Choroid plexus epithelial cell (primary cell): ENCODE measurements around the gene DNAJC1.
A peak's percentile ranks its signal among the peaks of the same experiment; 100 is the strongest.

Source experiments
- DNase-seq: peaks from one replicate; pipeline ENCODE4 v3.0.0-alpha.2; 2010; ENCODE audit warnings: low read depth
- H3K4me3 ChIP-seq: 2 replicates; pipeline ENCODE4 v1.5.1; 2011; ENCODE audit warnings: low read depth, mild to moderate bottlenecking, control low read depth, low read length, moderate library complexity
- CTCF ChIP-seq: conservative IDR thresholded peaks from 2 replicates; pipeline ENCODE4 v1.5.1; 2011; ENCODE audit warnings: low read depth, mild to moderate bottlenecking, control low read depth, inconsistent platforms, low read length, moderate library complexity

Gene DNAJC1

GRCh38 chr10:21814866-21815265 is 188.7 kb downstream of the DNAJC1 start:
- no peak for TF ChIP-seq CTCF
- DNase-seq: no peak
- H3K4me3 ChIP-seq: no peak overlapping the region

GRCh38 chr10:21813946-21814345 is 189.6 kb downstream of the DNAJC1 start:
- TF ChIP-seq CTCF: no peak
- H3K4me3 ChIP-seq: no peak overlapping the region
- no peak for DNase-seq

GRCh38 chr10:21811245-21811585 is 192.3 kb downstream of the DNAJC1 start:
- no peak overlapping the region for H3K4me3 ChIP-seq
- DNase-seq: peak; percentile 39
- TF ChIP-seq CTCF: no peak

GRCh38 chr10:21810582-21811244 is 192.8 kb downstream of the DNAJC1 start:
- DNase-seq: peak; percentile 13
- H3K4me3 ChIP-seq: no peak overlapping the region
- no peak for TF ChIP-seq CTCF

GRCh38 chr10:21808550-21808949 is 195.0 kb downstream of the DNAJC1 start:
- TF ChIP-seq CTCF: no peak
- DNase-seq: no peak
- no peak overlapping the region for H3K4me3 ChIP-seq

GRCh38 chr10:21807180-21807579 is 196.3 kb downstream of the DNAJC1 start:
- no peak for TF ChIP-seq CTCF
- no peak overlapping the region for H3K4me3 ChIP-seq
- peak; percentile 23 for DNase-seq

GRCh38 chr10:21803374-21803773 is 200.2 kb downstream of the DNAJC1 start:
- no peak for TF ChIP-seq CTCF
- no peak overlapping the region for H3K4me3 ChIP-seq
- DNase-seq: no peak
